T47D (cell line): Measurements from ENCODE around the gene C17orf78.
"Not testable (repeated sequence)": the region's sequence is repeated elsewhere in the genome, so short reads cannot be mapped to it uniquely, and the experiment has no call there.

ENCODE experiments used
- DNase-seq, 2 experiments: peaks; one replicate each; pipeline versions ENCODE4 v3.0.0 to v3.0.0-alpha.2; 2011 to 2012; ENCODE audit warnings: low read depth in 1 of 2, low spot score in 1 of 2
- JUND ChIP-seq: IDR thresholded peaks from 2 replicates; pipeline ENCODE4 v1.6.1; 2012; ENCODE audit warnings: low read depth
- in situ Hi-C: cut with HindIII; loops from 2 replicates; pipeline ENCODE4 v1.10.0; 2016; ENCODE audit warnings: low sequenced_read_pairs, low pct_unique_long_range_greater_than_20kb

The C17orf78 gene

DNA sequence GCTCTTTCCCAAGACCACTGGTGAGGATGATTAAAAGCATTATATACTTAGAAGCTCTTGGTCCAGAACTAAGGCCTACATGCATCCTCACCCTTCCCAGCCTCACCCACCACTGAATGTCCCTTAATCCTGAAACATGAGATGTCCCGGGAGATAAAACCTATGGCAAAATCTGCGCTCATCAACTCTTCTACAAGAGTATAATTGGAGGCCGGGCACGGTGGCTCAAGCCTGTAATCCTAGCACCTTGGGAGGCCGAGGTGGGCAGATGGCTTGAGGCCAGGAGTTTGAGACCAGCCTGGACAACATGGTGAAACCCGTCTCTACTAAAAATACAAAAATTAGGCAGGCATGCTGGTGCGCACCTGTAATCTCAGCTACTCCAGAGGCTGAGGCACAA, 17.6 kb downstream of the C17orf78 start:
- in situ Hi-C loops = no loop called here
- no peak for DNase-seq
- TF ChIP-seq JUND = no peak

DNA sequence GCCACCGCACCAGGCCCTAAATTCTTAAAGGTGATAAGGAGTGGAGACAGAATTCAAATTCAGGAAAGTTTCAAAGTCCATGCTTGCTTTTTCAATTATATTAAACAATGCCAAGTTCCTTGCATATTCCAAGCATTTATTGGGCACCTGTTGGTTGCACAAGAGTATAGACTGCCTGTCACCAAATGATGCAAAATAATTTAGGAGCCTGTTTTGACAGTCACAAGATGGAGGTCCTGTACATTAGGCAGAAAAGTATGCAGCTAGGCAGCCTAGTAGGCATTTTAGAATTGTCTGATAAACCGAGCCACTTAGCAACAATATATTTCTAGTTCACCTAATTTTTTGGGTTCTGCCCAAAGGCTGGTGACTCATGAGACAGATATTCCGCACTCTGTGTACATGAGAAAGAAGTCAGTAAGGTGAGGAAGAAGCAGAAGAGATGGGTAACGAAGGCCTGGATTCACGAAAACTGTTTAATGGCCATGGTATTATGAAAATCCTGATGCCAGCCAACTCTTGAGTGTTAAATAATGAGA, 23.5 kb downstream of the C17orf78 start:
- in situ Hi-C loops = no loop called here
- TF ChIP-seq JUND = no peak
- no peak for DNase-seq

DNA sequence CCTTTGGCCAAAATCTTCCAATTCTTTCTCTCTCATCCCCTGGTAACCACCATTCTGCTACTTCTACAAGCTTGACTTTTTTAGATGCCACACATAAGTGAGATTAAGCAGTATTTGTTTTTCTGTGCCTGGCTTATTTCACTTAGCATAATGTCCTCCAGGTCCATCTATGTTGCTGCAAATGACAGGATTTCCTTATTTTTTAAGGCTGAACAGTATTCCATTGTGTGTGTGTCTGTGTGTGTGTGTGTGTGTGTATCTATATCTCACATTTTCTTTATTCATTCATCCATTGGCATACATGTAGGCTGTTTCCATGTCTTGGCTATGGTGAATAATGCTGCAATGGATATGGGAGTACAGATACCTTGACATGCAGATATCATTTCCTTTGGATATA, 24.7 kb downstream of the C17orf78 start:
- in situ Hi-C loops = no loop called here
- no peak for DNase-seq
- no peak for TF ChIP-seq JUND

DNA sequence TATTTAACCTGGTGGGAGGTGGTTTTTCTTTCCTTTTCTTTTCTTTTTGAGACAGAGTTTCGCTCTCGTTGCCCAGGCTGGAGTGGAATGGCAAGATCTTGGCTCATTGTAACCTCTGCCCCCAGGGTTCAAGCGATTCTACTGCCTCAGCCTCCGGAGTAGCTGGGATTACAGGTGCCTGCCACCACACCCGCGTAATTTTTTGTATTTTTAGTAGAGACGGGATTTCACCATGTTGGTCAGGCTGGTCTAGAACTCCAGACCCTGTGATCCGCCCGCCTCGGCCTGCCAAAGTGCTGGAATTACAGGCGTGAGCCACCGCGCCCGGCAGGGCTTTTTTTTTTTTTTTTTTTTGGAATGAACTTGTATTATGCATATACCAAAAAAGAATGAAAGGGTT, 29.7 kb downstream of the C17orf78 start:
- DNase-seq, in situ Hi-C loops: not testable (repeated sequence)

DNA sequence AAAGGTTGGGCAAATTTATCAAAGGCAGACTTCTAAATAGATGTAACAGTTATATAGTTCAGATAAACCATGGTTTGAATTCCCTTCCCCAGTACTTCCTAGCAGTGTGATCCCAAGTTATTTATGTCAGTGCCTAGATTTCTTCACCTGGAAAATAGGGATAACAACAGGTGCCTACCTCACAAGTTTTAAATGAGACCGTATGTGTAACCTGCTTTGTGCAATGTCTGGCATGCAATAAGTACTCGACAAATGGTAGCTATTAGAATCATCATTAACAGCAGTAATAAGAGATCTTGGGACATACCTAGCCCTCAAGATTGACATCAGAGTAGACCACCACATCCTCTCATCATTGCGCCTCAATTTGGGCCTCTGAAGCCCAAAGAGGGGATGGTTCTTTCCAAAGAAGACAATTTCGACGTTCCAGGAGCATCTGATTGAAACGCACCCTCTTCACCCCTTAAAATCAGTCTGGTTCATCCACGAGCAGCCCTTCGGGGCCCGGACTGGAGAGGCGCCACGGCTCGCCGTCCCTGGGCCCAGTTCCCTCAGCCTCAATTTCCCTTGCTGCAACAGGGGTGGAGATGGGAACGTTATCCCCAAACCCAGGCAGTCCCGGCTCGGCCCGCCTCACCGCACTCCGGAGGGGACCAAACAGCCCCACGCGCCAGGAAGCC, 30.3 kb downstream of the C17orf78 start:
- in situ Hi-C loops = no loop called here
- DNase-seq = peak; percentile 4 to 15

DNA sequence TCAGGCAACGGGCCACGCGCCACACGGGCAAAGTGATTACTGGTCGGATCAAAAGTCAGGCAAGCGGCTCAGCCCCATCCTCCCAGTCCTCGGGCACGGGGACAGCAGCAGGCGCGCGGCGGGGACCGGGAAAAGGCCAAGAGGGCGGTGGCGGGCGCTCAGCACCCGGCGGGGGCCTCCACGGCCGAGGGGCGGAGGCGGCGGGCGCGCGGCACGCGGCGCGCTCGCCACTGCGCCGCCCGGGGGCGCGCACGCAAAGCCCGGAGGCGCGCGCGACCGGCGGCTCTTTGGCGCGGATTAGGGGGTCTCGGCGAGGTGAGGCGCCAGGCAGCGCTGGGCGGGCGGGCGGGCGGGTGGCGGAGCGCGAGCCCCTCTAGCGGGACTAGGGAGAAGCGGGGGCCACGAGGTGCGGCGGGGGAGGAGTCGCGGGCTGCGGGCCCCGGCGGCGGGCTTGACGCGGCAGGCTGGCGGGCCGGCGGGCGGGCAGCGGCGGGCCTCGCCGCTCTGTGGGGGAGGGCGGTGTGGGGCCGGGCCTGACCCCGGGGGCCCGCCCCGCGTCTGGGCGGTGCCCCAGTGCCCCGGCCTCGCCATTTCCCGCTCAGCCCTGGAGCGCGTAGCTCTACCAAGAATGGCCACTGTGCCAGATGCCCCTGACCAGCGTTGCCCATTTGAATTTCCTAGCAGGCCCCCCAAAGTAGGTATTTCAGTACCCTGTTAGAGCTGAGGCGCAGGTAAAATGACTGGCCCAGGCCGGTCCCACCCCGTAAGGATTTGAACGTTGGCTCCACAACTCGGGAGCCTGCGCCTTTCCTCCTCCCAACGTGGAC, 31.1 kb downstream of the C17orf78 start, which contains the start of the genes ACACA and TADA2A:
Gene ACACA (minus strand): TSS at position 202 of the 827 bp plus-strand sequence. CDS start 537 bp downstream, outside the sequence.
Gene TADA2A (plus strand): TSS at position 252 of the 827 bp plus-strand sequence. CDS start 4,480 bp downstream, outside the sequence.
- in situ Hi-C loops = no loop called here
- peak; percentile 85 to 92 for DNase-seq
- no peak for TF ChIP-seq JUND

More for the DNA sequence above, 30.3 kb downstream of the C17orf78 start:
- TF ChIP-seq JUND = no peak

DNA sequence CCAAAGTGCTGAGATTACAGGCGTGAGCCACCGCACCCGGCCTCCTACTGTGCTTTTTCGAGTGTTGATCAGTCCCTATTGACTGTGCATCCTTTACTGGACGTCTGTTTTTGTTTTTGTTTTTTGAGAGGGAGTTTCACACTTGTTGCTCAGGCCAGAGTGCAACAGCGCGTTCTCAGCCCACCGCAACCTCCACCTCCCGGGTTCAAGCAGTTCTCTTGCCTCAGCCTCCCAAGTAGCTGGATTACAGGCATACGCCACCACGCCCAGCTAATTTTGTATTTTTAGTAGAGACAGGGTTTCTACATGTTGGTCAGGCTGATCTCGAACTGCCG, 32.3 kb downstream of the C17orf78 start:
- in situ Hi-C loops, DNase-seq: not testable (repeated sequence)

DNA sequence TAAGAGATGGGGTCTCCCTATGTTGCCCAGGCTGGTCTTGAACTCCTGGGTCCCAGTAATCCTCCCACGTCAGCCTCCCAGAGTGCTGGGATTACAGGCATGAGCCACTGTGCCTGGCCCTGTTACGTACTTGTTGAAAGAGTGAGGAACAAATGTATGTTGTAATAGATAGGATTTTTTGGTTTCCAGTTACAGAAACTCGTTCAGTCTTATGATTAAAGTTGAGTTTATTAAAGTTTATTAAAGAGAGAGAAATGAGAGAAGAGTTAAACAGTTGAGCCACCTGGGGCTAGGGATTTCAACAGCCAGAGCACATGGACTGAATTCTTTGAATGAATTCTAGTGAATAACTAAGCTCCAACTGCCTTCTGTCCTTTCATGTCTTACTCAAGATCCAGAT, 34.6 kb downstream of the C17orf78 start:
- in situ Hi-C loops = no loop called here
- no peak for TF ChIP-seq JUND
- DNase-seq = no peak

DNA sequence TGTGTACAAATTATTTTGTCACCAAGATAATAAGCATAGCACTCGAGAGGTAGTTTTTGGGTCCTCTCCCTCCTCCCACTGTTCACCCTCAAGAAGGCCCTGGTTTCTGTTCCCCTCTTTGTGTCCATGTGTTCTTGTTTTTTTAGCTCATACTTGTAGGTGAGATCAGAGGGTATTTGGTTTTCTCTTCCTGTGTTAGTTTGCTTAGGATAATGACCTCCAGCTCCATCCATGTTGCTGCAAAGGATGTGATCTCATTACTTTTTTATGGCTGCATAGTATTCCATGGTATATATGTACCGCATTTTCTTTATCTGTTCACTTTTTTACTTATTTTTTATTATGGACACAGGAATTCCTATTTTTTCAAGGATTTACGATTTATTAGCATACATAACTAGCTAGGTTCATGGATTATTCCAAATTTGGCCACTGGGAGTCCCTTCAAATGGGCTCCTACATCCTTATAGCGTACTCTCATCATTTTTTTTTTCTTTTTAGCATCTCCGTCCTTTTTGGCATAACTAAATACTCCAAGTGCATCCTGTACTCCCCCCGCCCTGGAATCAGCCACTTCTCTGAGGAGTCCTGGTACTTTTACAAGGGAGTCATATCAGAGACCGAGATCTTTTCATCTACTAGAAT, 38.2 kb downstream of the C17orf78 start:
- DNase-seq = no peak
- TF ChIP-seq JUND = no peak
- in situ Hi-C loops = no loop called here

DNA sequence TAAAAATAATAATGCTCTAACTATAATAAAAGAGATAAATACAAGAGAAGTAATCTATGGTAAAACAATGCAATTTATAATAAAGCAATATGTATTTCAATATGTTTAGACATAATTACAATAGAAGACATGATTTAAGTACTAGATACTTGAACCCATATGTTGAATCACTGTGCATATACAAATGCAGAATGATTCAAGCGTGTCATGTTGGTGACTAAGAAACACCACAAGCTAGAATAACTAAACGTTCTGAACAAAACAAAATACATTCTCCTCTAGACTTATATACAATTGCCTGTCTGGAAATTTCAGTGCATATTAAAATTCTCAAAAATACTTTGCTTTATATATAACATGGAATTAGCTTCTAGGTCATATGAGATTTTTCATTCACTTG, 42.1 kb downstream of the C17orf78 start:
- TF ChIP-seq JUND = no peak
- DNase-seq = no peak
- in situ Hi-C loops = no loop called here

DNA sequence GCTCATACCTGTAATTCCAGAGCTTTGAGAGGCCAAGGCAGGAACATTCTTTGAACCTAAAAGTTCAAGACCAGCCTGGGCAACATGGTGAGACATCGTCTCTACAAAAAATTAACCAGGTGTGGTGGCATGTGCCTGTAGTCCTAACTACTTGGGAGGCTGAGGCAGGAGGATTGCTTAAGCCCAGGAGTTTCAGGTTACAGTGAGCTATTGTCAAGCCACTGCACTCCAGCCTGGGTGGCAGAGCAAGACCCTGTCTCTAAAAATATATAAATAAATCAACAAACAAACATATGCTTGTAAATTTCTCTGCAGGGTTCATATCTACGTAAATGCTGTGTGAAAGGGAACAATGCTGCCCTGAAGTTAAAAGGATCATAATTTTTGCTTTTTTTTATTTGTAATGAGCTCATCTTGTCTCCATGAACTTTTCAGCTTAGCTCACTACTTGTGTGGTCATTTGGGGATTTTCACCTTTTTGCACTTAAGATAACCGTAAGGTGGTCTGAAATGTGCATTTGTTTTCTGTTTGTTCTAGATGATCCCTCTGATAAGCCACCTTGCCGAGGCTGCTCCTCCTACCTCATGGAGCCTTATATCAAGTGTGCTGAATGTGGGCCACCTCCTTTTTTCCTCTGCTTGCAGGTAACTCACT, 47.3 kb downstream of the C17orf78 start:
- no peak for TF ChIP-seq JUND
- no peak for DNase-seq
- in situ Hi-C loops = no loop called here

DNA sequence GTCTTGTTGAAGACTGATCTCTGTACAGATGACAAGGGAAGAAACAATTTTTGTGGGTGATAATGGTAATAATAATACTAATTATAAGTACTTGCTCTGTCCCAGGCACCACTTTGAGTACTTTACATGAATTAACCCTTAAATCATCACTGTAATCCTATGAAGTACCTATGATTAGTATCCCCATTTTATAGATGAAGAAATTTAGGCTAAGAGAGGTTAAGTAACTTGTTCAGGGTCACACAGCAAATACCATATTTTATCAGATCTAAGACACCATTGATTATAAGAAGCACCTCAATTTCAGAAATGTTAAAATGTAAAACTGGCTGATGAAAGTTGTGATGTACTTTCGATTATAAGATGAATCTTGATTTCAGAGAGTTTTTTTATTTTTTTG, 49.5 kb downstream of the C17orf78 start:
- in situ Hi-C loops = no loop called here
- no peak for TF ChIP-seq JUND
- DNase-seq = no peak

DNA sequence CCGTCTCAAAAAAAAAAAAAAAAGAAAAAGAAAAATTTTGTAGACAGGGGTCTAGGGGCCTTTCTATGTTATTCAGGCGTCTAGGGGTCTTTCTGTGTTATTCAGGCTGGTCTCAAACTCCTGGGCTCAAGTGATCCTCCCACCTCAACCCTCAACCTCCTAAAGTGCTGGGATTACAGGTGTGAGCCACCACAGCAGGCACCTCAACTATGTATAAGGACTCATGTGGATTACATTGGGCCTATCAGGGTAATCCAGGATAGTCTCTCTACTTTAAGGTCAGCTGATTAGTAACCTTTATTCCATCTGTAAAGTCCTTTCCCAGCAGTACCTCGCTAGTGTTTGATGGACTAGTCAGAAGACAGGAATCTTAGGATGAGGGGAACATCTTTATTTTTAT, 53.3 kb downstream of the C17orf78 start:
- DNase-seq = no peak
- no peak for TF ChIP-seq JUND
- in situ Hi-C loops = no loop called here
